Measurements from ENCODE around the gene DOCK8. TPM values are rescaled to one million over a fixed set of nuclear protein-coding genes. Genes with fewer than 3 reads are reported as not detected.
"Not testable (repeated sequence)": the region's sequence is repeated elsewhere in the genome, so short reads cannot be mapped to it uniquely, and the experiment has no call there.

DOCK8 gene
- total and polyA plus RNA-seq, 10 of the 15 experiments (the other 5 are each of a cell fraction or from before 2014, with no cell fraction given) = 35.4 to 100 (median 44.7) TPM

- TF ChIP-seq ZBTB4 (CRISPR knock-in tag; IDR thresholded peaks at IDR 0.05) (no peak), CHD1 (IDR thresholded peaks at IDR 0.05; ENCODE audit: low read depth, low read length) (no peak), CUX1 (IDR thresholded peaks at IDR 0.05; ENCODE audit: insufficient replicate concordance, low read depth, low read length) (no peak), SPI1 (IDR thresholded peaks at IDR 0.05; ENCODE audit: borderline replicate concordance, insufficient read depth, low read depth, low read length) (no peak)
These were observed 192.4 kb downstream of the DOCK8 start (continued) for GRCh38 chr9:406886-407654.

- H4K20me1 ChIP-seq (ENCODE audit: control insufficient read depth, insufficient read depth); H3K4me3 ChIP-seq; POLR2A ChIA-PET; H3K4me2 ChIP-seq (ENCODE audit: control insufficient read depth, insufficient read depth); H3K79me2 ChIP-seq (ENCODE audit: control insufficient read depth, insufficient read depth, low read length); CTCF ChIA-PET; SMC1A ChIA-PET (ENCODE audit: uncharacterized antibody, unreplicated experiment); H2AFZ ChIP-seq (ENCODE audit: control insufficient read depth, low read depth, low read length); FAIRE-seq; ATAC-seq; H3K27ac ChIP-seq (ENCODE audit: control insufficient read depth, insufficient read depth); in situ Hi-C loops (cut with MboI); RAD21 ChIA-PET (ENCODE audit: unreplicated experiment); H3K9me3 ChIP-seq (replicated peaks; ENCODE audit: control insufficient read depth, insufficient read depth, low read length); DNase-seq (ENCODE audit: low read depth, low spot score); intact Hi-C loops (cut with micrococcal nuclease; ENCODE audit: unreplicated experiment); H3K4me1 ChIP-seq (ENCODE audit: control insufficient read depth, insufficient read depth, low read length); H3K9ac ChIP-seq (ENCODE audit: control insufficient read depth, insufficient read depth, low read length); BruUV-seq (replicated peaks); H3K27me3 ChIP-seq (replicated peaks in 1 of 2; ENCODE audit: control insufficient read depth in 2 of 2, insufficient read depth in 2 of 2, low read length in 1 of 2): not testable (repeated sequence)
- WGBS (ENCODE audit: insufficient coverage, insufficient replicate concordance, low lambda C conversion rate, missing lambda C conversion rate) = 93% methylated on average over 7 of the region's 7 CpGs
- H3K36me3 ChIP-seq (ENCODE audit: control insufficient read depth in 2 of 2, insufficient read depth in 2 of 2, low read length in 1 of 2) = peaks cover 15 to 51% of the 10 kb centered on the region in 2 experiments
These were observed 195.0 kb downstream of the DOCK8 start for GRCh38 chr9:409655-410054.

All from GM12878 (cell line).